ENCODE data around the gene SAMD8. TPM values are rescaled to one million over a fixed set of nuclear protein-coding genes. Genes with fewer than 3 reads are reported as not detected.

Gene SAMD8
- total and polyA plus RNA-seq, 7 donors = 2.1 to 37.5 (median 25.0) TPM

DNA sequence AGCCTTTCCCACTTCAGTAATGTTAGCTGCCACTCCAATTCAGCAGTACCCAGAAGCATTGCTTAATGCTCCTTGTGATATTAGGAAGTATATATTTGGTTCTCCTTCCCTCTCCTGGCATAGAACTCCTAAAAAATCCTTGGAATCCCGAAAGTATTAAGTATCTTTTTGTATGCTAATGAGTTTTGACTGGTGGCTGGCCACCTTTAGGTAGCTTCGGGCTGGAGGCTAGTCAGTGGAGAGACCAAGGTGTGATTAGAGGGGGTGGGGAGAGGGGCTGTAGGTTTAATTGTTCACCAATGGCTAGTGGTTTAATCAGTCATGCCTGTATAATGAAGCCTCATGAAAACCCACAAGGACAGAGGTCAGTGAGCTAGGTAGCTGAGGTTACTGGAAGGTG, 112.1 kb downstream of the SAMD8 start:
- Histone ChIP-seq H3K4me1 (peaks cover 0 to 57% (median 56%) of the 10 kb centered on the region in 4 donors), H3K36me3 (peaks cover 17 to 64% (median 50%) of the 10 kb centered on the region in 4 donors), H3K4me3 (no peak overlapping the region), H3K27ac (peak overlapping the region; percentile 77 to 88 (median 82)), H3K9me3 (no peaks in the 10 kb centered on the region), H3K27me3 (no peaks in the 10 kb centered on the region)
- TF ChIP-seq POLR2A (IDR thresholded peaks at IDR 0.05) = no peak
- TF ChIP-seq, protein P1, sequence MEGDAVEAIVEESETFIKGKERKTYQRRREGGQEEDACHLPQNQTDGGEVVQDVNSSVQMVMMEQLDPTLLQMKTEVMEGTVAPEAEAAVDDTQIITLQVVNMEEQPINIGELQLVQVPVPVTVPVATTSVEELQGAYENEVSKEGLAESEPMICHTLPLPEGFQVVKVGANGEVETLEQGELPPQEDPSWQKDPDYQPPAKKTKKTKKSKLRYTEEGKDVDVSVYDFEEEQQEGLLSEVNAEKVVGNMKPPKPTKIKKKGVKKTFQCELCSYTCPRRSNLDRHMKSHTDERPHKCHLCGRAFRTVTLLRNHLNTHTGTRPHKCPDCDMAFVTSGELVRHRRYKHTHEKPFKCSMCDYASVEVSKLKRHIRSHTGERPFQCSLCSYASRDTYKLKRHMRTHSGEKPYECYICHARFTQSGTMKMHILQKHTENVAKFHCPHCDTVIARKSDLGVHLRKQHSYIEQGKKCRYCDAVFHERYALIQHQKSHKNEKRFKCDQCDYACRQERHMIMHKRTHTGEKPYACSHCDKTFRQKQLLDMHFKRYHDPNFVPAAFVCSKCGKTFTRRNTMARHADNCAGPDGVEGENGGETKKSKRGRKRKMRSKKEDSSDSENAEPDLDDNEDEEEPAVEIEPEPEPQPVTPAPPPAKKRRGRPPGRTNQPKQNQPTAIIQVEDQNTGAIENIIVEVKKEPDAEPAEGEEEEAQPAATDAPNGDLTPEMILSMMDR (IDR thresholded peaks at IDR 0.05) = no peak
- TF ChIP-seq EP300 (IDR thresholded peaks at IDR 0.05) = no peak
- no peak for TF ChIP-seq POLR2AphosphoS5 (IDR thresholded peaks at IDR 0.05)
- intact Hi-C loops (cut with DNase I) = no loop called here
- DNase-seq = peak; percentile 4
- 78 to 79% methylated on average over 2 of the region's 2 CpGs for WGBS, 2 donors

DNA sequence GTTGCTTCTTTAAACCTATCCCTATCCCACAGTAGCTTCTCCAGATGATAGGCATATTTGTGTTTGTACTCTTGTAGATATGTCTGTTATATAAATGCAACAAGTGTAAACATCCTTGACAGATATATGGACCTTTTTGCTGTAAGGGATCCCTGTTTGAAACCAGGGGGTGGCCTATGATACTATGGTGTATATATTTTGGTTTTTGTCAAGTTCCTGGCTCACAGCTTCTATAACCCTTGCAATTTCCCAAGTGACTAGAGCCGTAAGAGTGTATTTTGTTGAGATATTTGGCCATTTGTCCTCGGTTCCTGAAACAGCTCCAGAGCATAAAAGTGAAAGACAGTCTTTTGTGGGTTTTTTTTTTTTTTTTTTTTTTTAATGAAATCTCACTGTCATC, 114.6 kb downstream of the SAMD8 start:
- peak overlapping the region in 1 of 4 donors; percentile 4 for H3K4me3 ChIP-seq
- peaks cover 7 to 63% (median 28%) of the 10 kb centered on the region in 4 donors for H3K36me3 ChIP-seq
- TF ChIP-seq POLR2AphosphoS5 (IDR thresholded peaks at IDR 0.05) (no peak), EP300 (IDR thresholded peaks at IDR 0.05) (no peak), POLR2A (IDR thresholded peaks at IDR 0.05) (no peak)
- TF ChIP-seq, protein P1 (IDR thresholded peaks at IDR 0.05) = no peak

DNA sequence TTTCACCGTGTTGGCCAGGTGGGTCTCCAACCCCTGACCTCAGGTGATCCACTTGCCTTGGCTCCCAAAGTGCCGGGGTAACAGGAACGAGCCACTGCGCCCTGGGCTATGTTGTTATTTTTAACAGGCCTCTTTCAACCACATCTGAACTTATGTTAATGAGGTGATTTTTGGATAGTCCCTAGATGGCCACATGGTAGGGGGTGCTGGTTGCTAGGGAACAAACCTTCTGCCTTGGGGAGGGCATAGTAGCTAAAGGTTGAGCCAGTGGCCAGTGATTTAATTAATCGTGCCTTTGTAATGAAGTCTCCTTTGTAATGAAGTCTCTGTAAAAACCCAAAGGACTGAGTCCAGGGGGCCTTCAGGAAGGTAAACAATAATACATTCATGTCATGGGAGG, 115.2 kb downstream of the SAMD8 start:
- no peaks in the 10 kb centered on the region for H3K9me3 ChIP-seq
- no peaks in the 10 kb centered on the region for H3K27me3 ChIP-seq
- intact Hi-C loops (cut with DNase I) = no loop called here
- TF ChIP-seq, protein P1 (IDR thresholded peaks at IDR 0.05) = no peak
- no peak for TF ChIP-seq EP300 (IDR thresholded peaks at IDR 0.05)
- no peak for TF ChIP-seq POLR2A (IDR thresholded peaks at IDR 0.05)
- TF ChIP-seq POLR2AphosphoS5 (IDR thresholded peaks at IDR 0.05) = no peak
- H3K36me3 ChIP-seq = peaks cover 7 to 63% (median 28%) of the 10 kb centered on the region in 4 donors
- 69 to 78% methylated on average over 5 of the region's 5 CpGs for WGBS, 2 donors
- no peak overlapping the region for H3K4me3 ChIP-seq
- peak overlapping the region; percentile 77 to 88 (median 82) for H3K27ac ChIP-seq
- peaks cover 0 to 74% (median 70%) of the 10 kb centered on the region in 4 donors for H3K4me1 ChIP-seq
- peak; percentile 48 for DNase-seq

More for the DNA sequence above, 114.6 kb downstream of the SAMD8 start:
- DNase-seq = no peak
- Histone ChIP-seq H3K9me3 (no peaks in the 10 kb centered on the region), H3K27me3 (no peaks in the 10 kb centered on the region), H3K27ac (peak overlapping the region; percentile 77 to 88 (median 82)), H3K4me1 (peaks cover 0 to 74% (median 70%) of the 10 kb centered on the region in 4 donors)
- 59 to 65% methylated on average over 2 of the region's 2 CpGs for WGBS, 2 donors
- intact Hi-C loops (cut with DNase I) = no loop called here

DNA sequence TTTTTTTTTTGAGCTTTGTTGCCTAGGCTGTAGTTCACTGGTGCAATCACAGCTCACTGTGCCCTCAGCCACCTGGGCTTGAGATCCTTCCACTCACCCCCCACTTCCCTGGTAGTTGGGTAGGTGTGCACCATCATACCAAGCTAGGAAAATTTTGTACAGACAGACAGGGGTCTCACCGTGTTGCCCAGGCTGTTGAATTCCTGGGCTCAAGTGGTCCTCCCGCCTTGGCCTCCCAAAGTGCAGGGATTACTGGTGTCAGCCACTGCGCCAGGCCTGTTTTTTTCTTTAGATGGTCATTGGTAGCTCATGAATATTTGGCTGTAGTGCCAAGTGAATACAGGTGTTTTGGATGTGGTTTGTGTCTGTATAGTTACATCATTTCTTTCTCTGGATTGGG, 116.8 kb downstream of the SAMD8 start:
- WGBS, 2 donors = 81 to 93% methylated on average over 3 of the region's 3 CpGs
- H3K9me3 ChIP-seq = no peaks in the 10 kb centered on the region
- no peaks in the 10 kb centered on the region for H3K27me3 ChIP-seq
- peak overlapping the region; percentile 39 to 88 (median 82) for H3K27ac ChIP-seq
- no peak overlapping the region for H3K4me3 ChIP-seq
- peaks cover 5 to 60% (median 16%) of the 10 kb centered on the region in 4 donors for H3K36me3 ChIP-seq
- no peak for TF ChIP-seq POLR2A (IDR thresholded peaks at IDR 0.05)
- no peak for TF ChIP-seq EP300 (IDR thresholded peaks at IDR 0.05)
- TF ChIP-seq POLR2AphosphoS5 (IDR thresholded peaks at IDR 0.05) = no peak
- TF ChIP-seq, protein P1 (IDR thresholded peaks at IDR 0.05) = no peak
- intact Hi-C loops (cut with DNase I) = no loop called here
- peak; percentile 42 for DNase-seq
- peaks cover 0 to 70% (median 66%) of the 10 kb centered on the region in 4 donors for H3K4me1 ChIP-seq

DNA sequence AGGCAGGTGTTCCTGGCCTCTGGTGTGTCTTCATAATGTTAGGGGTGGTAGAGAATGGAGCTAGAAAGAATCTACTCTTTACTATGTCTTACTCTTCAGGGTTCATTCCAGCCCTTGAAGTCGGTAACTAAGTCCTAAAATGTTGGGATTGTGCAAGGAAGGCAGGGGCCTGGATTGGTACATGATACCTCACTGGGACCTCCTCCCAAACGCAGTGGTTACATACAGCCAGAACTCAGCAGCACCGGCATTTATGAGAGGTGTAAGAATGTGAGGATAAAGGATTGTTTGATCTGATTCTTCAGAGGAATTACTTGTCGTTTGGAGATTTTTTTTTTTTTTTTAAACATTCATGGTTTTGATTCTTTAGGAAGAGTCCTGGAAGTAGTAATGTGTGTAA, 117.4 kb downstream of the SAMD8 start:
- Histone ChIP-seq H3K4me3 (no peak overlapping the region), H3K4me1 (peaks cover 0 to 64% (median 60%) of the 10 kb centered on the region in 4 donors), H3K36me3 (peaks cover 0 to 54% (median 12%) of the 10 kb centered on the region in 4 donors), H3K27ac (peak overlapping the region; percentile 39 to 88 (median 82)), H3K9me3 (no peaks in the 10 kb centered on the region), H3K27me3 (no peaks in the 10 kb centered on the region)
- intact Hi-C loops (cut with DNase I) = no loop called here
- WGBS, 2 donors = 39 to 75% methylated on average over 4 of the region's 4 CpGs
- DNase-seq = peak; percentile 60
- no peak for TF ChIP-seq EP300 (IDR thresholded peaks at IDR 0.05)
- TF ChIP-seq POLR2AphosphoS5 (IDR thresholded peaks at IDR 0.05) = no peak
- TF ChIP-seq POLR2A (IDR thresholded peaks at IDR 0.05) = no peak
- TF ChIP-seq, protein P1 (IDR thresholded peaks at IDR 0.05) = no peak

All from sigmoid colon (tissue), 7 donors.